GM12864 (cell line): ENCODE measurements around the gene BSN.

Source experiments
- DNase-seq: peaks from one replicate; pipeline ENCODE4 v3.0.0-alpha.2; 2011; ENCODE audit warnings: low read depth
- H3K4me3 ChIP-seq: 2 replicates; pipeline ENCODE4 v1.5.1; 2011; ENCODE audit warnings: mild to moderate bottlenecking, low read depth, low read length, control low read depth
- CTCF ChIP-seq: IDR thresholded peaks from 2 replicates; pipeline ENCODE4 v1.5.1; 2011; ENCODE audit warnings: low read depth, mild to moderate bottlenecking, moderate library complexity, low read length, control low read depth, inconsistent platforms; ENCODE audit errors: missing control alignments

Gene BSN

GRCh38 chr3:49553692-49554632 lies at the start of gene BSN:
Gene BSN, plus strand, starts transcription at chr3:49554477. Its CDS starts 126 bp downstream, at chr3:49554603.
- TF ChIP-seq CTCF: no peak
- peak; percentile 52 for DNase-seq
- peak within 1 kb of the TSS; percentile 69 for H3K4me3 ChIP-seq

GRCh38 chr3:49506906-49507305 lies 47.4 kb upstream of the BSN start:
- no peak for TF ChIP-seq CTCF
- no peak overlapping the region for H3K4me3 ChIP-seq
- DNase-seq: no peak

- TF ChIP-seq CTCF: no peak
- no peak overlapping the region for H3K4me3 ChIP-seq
- DNase-seq: no peak
These were observed 45.2 kb upstream of the BSN start for GRCh38 chr3:49509028-49509561.

GRCh38 chr3:49511639-49512038 lies 42.6 kb upstream of the BSN start:
- H3K4me3 ChIP-seq: no peak overlapping the region
- TF ChIP-seq CTCF: no peak
- no peak for DNase-seq

GRCh38 chr3:49512781-49513355 lies 41.4 kb upstream of the BSN start:
- no peak overlapping the region for H3K4me3 ChIP-seq
- DNase-seq: no peak
- no peak for TF ChIP-seq CTCF

GRCh38 chr3:49513494-49514124 lies 40.7 kb upstream of the BSN start:
- H3K4me3 ChIP-seq: no peak overlapping the region
- TF ChIP-seq CTCF: no peak
- DNase-seq: no peak
